Astrocyte (in vitro differentiated cells and primary cell): Measurements from ENCODE around the gene FAM170B. TPM values are rescaled to one million over a fixed set of nuclear protein-coding genes. Genes with fewer than 3 reads are reported as not detected.

Experiments
- DNase-seq: peaks from one replicate; pipeline ENCODE4 v3.0.0-alpha.2; 2010; ENCODE audit warnings: low read depth
- FAIRE-seq: peaks from 2 replicates; lab custom pipeline; 2011; peaks lifted over from hg19 to GRCh38; lab: Jason Lieb, UNC
- H2AFZ ChIP-seq: 2 replicates; pipeline ENCODE4 v1.6.0; 2012; ENCODE audit warnings: low read depth, low read length, inconsistent platforms
- H3K27ac ChIP-seq: 2 replicates; pipeline ENCODE4 v1.5.1; 2011; ENCODE audit warnings: low read depth, low read length, inconsistent platforms
- H3K27me3 ChIP-seq: 2 replicates; pipeline ENCODE4 v1.6.0; 2011; ENCODE audit warnings: low read length, inconsistent platforms; ENCODE audit not compliant: insufficient read depth
- H3K36me3 ChIP-seq: 2 replicates; pipeline ENCODE4 v1.5.1; 2011; ENCODE audit warnings: low read length, inconsistent platforms; ENCODE audit not compliant: insufficient read depth
- H3K4me1 ChIP-seq: 2 replicates; pipeline ENCODE4 v1.5.1; 2011; ENCODE audit warnings: low read length, inconsistent platforms; ENCODE audit not compliant: insufficient read depth
- H3K4me2 ChIP-seq: 2 replicates; pipeline ENCODE4 v1.6.0; 2012; ENCODE audit warnings: low read length, inconsistent platforms
- H3K4me3 ChIP-seq: 2 replicates; pipeline ENCODE4 v1.5.1; 2011; ENCODE audit warnings: low read depth, mild to moderate bottlenecking, low read length, inconsistent platforms; ENCODE audit not compliant: insufficient read depth
- H3K79me2 ChIP-seq: 2 replicates; pipeline ENCODE4 v1.6.0; 2012; ENCODE audit warnings: mild to moderate bottlenecking, low read length, inconsistent platforms; ENCODE audit not compliant: insufficient read depth
- H3K9ac ChIP-seq: 2 replicates; pipeline ENCODE4 v1.6.0; 2012; ENCODE audit warnings: mild to moderate bottlenecking, low read length, inconsistent platforms
- H3K9me3 ChIP-seq: 2 replicates; pipeline ENCODE4 v1.5.1; 2012; ENCODE audit warnings: low read depth, mild to moderate bottlenecking, low read length, inconsistent platforms; ENCODE audit not compliant: insufficient read depth
- H4K20me1 ChIP-seq: 2 replicates; pipeline ENCODE4 v1.6.0; 2012; ENCODE audit warnings: low read length, inconsistent platforms; ENCODE audit not compliant: insufficient read depth
- H3K27ac Mint-ChIP-seq: one replicate; pipeline ENCODE4 v1.8.0; 2021; ENCODE audit warnings: mild to moderate bottlenecking, mixed read lengths; ENCODE audit not compliant: unreplicated experiment
- H3K27me3 Mint-ChIP-seq: one replicate; pipeline ENCODE4 v1.8.0; 2021; ENCODE audit warnings: low read depth, mixed read lengths; ENCODE audit not compliant: unreplicated experiment
- H3K36me3 Mint-ChIP-seq: one replicate; pipeline ENCODE4 v1.8.0; 2021; ENCODE audit warnings: low read depth, mixed read lengths; ENCODE audit not compliant: unreplicated experiment
- H3K4me1 Mint-ChIP-seq: one replicate; pipeline ENCODE4 v1.8.0; 2021; ENCODE audit warnings: low read depth, mixed read lengths; ENCODE audit not compliant: unreplicated experiment
- H3K4me3 Mint-ChIP-seq: one replicate; pipeline ENCODE4 v1.8.0; 2021; ENCODE audit warnings: mild to moderate bottlenecking, moderate library complexity, mixed read lengths; ENCODE audit not compliant: unreplicated experiment
- H3K9me3 Mint-ChIP-seq: one replicate; pipeline ENCODE4 v1.8.0; 2021; ENCODE audit warnings: mild to moderate bottlenecking, mixed read lengths; ENCODE audit not compliant: unreplicated experiment
- EZH2 ChIP-seq: IDR thresholded peaks from 2 replicates; pipeline ENCODE4 v1.6.1; 2012; ENCODE audit warnings: mild to moderate bottlenecking, low read length, inconsistent platforms; ENCODE audit not compliant: insufficient read depth
- total RNA-seq: library from RNA; stranded (reverse); gene quantifications from 2 replicates; pipeline ENCODE4 v1.2.1, GENCODE V29; 2021
- TF ChIP-seq, protein P1 (sequence below): IDR thresholded peaks from 2 replicates; pipeline ENCODE4 v1.5.1; 2011; ENCODE audit warnings: low read depth, mild to moderate bottlenecking, inconsistent platforms, low read length, moderate library complexity; ENCODE audit not compliant: insufficient read depth

Gene FAM170B
- total RNA-seq, 1 donor from 2014 or later: not detected

DNA sequence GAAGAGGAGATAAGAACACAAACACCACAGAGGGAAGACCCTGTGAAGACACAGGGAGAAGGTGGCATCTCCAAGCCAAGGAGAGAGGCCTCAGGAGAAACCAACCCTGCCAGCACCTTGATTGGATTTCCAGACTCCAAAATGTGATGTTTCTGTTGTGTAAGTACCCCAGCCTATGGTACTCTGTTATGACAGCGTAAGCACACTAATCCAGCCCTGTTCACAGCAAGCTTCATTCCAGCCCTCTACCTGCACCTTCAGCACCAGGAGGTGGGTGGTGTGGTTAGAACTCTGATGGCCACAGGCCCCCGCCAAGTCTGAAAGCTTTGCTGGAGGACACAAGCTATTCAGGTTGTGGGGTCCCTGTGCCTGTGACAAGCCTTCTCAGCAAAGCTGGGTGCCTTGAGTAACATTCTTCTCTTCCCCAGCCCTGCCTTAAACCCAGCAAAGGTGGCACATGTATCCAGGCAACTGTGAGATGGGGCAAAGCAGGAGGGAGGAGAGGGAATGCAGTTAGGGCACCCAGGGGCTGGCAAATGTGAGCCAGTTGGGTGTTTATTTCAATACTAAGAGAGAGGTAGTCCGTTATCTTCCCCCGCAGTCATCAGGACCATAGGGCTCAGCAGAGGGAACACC, 23.0 kb downstream of the FAM170B start:
- H3K4me1 ChIP-seq: peaks cover 7% of the 10 kb centered on the region
- H3K27me3 ChIP-seq: no peaks in the 10 kb centered on the region
- peaks cover 3% of the 10 kb centered on the region for H3K36me3 Mint-ChIP-seq
- no peaks in the 10 kb centered on the region for H4K20me1 ChIP-seq
- no peak overlapping the region for H2AFZ ChIP-seq
- no peaks in the 10 kb centered on the region for H3K79me2 ChIP-seq
- no peaks in the 10 kb centered on the region for H3K36me3 ChIP-seq
- peaks cover 4% of the 10 kb centered on the region for H3K9me3 Mint-ChIP-seq
- no peaks in the 10 kb centered on the region for H3K4me1 Mint-ChIP-seq
- no peak overlapping the region for H3K4me3 Mint-ChIP-seq
- H3K4me3 ChIP-seq: no peak overlapping the region
- H3K4me2 ChIP-seq: no peak overlapping the region
- H3K9ac ChIP-seq: no peak overlapping the region
- H3K27ac Mint-ChIP-seq: no peak overlapping the region
- no peak for DNase-seq
- H3K27me3 Mint-ChIP-seq: peaks cover 59% of the 10 kb centered on the region
- no peak overlapping the region for H3K27ac ChIP-seq
- TF ChIP-seq, protein P1, sequence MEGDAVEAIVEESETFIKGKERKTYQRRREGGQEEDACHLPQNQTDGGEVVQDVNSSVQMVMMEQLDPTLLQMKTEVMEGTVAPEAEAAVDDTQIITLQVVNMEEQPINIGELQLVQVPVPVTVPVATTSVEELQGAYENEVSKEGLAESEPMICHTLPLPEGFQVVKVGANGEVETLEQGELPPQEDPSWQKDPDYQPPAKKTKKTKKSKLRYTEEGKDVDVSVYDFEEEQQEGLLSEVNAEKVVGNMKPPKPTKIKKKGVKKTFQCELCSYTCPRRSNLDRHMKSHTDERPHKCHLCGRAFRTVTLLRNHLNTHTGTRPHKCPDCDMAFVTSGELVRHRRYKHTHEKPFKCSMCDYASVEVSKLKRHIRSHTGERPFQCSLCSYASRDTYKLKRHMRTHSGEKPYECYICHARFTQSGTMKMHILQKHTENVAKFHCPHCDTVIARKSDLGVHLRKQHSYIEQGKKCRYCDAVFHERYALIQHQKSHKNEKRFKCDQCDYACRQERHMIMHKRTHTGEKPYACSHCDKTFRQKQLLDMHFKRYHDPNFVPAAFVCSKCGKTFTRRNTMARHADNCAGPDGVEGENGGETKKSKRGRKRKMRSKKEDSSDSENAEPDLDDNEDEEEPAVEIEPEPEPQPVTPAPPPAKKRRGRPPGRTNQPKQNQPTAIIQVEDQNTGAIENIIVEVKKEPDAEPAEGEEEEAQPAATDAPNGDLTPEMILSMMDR: no peak
- no peak for TF ChIP-seq EZH2
- FAIRE-seq: no peak
- no peaks in the 10 kb centered on the region for H3K9me3 ChIP-seq

DNA sequence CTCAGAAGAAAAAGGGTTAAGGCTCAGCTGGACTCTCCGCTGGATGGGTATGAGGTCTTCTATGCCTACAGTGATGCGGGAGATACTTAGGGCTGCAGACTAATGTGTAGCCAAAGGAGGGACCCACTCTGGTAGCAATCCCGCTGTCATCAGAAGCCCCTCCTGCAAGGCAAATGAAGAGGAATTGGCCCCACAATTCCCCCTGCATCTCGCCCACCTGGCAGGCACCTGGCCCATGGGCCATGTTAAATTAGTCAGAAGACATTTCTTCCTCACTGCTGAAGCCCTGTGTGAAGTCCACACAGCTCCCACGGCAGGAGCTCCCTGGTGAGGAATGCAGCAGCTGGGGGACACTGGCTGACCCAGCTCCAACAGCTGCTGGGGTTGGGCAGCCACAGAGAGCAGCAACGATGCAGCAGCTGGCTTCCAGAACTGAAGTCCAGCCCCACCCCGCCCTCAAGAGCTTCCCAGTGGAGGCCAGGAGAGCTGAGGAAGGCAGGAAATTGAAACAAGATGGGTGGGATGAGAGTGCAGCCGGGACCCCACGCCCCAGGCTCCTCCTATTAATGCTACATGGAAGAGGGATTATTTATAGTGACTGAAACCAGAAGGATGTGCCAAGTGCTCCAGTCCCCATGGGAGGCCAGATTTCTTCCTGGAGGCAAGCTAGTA, 24.0 kb downstream of the FAM170B start:
- Histone ChIP-seq H3K27me3 (no peaks in the 10 kb centered on the region), H3K36me3 (no peaks in the 10 kb centered on the region), H3K4me2 (no peak overlapping the region), H3K9me3 (no peaks in the 10 kb centered on the region), H3K27ac (no peak overlapping the region), H2AFZ (no peak overlapping the region), H4K20me1 (peaks cover 6% of the 10 kb centered on the region), H3K4me1 (peaks cover 6% of the 10 kb centered on the region), H3K4me3 (no peak overlapping the region), H3K79me2 (no peaks in the 10 kb centered on the region), H3K9ac (no peak overlapping the region)
- H3K27ac Mint-ChIP-seq: no peak overlapping the region
- H3K27me3 Mint-ChIP-seq: peaks cover 64% of the 10 kb centered on the region
- FAIRE-seq: no peak
- no peaks in the 10 kb centered on the region for H3K4me1 Mint-ChIP-seq
- H3K36me3 Mint-ChIP-seq: peaks cover 3% of the 10 kb centered on the region
- DNase-seq: peak; percentile 2
- H3K9me3 Mint-ChIP-seq: peaks cover 4% of the 10 kb centered on the region
- TF ChIP-seq, protein P1: no peak
- no peak for TF ChIP-seq EZH2
- no peak overlapping the region for H3K4me3 Mint-ChIP-seq

DNA sequence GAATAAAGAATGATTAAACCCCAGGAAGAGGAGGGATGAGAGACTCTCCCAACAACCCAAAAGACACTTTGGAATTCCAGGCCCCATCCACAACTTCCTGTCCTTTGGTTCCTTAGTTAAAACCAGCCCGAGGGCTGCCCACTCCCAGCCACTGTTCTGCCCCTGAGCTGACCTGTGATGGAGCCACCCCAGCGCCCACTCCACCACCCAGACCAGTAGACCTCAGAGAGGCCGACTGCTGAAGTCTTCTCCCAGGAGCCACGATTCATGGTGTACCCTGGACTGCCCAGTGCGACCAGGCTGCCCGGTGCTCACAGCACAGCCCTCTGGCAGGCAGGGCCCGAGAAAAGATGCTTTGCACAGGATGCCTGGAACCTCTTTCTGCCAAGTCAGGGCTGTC, 25.2 kb downstream of the FAM170B start:
- peaks cover 4% of the 10 kb centered on the region for H3K9me3 Mint-ChIP-seq
- Histone ChIP-seq H4K20me1 (peaks cover 10% of the 10 kb centered on the region), H3K4me3 (no peak overlapping the region), H3K79me2 (no peaks in the 10 kb centered on the region), H3K4me1 (peaks cover 1% of the 10 kb centered on the region), H3K9me3 (no peaks in the 10 kb centered on the region), H3K4me2 (no peak overlapping the region), H3K27ac (no peak overlapping the region), H3K36me3 (no peaks in the 10 kb centered on the region), H3K27me3 (no peaks in the 10 kb centered on the region), H2AFZ (no peak overlapping the region), H3K9ac (no peak overlapping the region)
- H3K27ac Mint-ChIP-seq: no peak overlapping the region
- TF ChIP-seq EZH2: no peak
- TF ChIP-seq, protein P1: no peak
- H3K4me3 Mint-ChIP-seq: no peak overlapping the region
- H3K27me3 Mint-ChIP-seq: peaks cover 60% of the 10 kb centered on the region
- peaks cover 3% of the 10 kb centered on the region for H3K36me3 Mint-ChIP-seq
- no peak for FAIRE-seq
- no peak for DNase-seq
- H3K4me1 Mint-ChIP-seq: no peaks in the 10 kb centered on the region
